ENCODE data around the gene RUSC2.
"Not testable (repeated sequence)": the region's sequence is repeated elsewhere in the genome, so short reads cannot be mapped to it uniquely, and the experiment has no call there.

RUSC2 gene

GRCh38 chr9:35521708-35522107 lies 31.8 kb downstream of the RUSC2 start:
- H3K4me3 ChIP-seq (ENCODE audit: low read depth, low read length), result no peak overlapping the region
- DNase-seq (ENCODE audit: low read depth, low spot score), result peak; percentile 75
- CTCF ChIA-PET, result interaction anchor here (0.6 to 10.3 kb wide), 9 partner anchors 11 to 425 kb away, joined by 3 to 83 read pairs (median 4); partner anchors contain the start of gene PIGO
- POLR2A ChIA-PET, result interaction anchor here (0.6 to 1.9 kb wide), 2 partner anchors 17 to 30 kb away, joined by 3 to 8 read pairs; no protein-coding TSS in a partner anchor
- TF ChIP-seq CTCF (IDR thresholded peaks at IDR 0.05; ENCODE audit: insufficient read depth, low read length, missing control alignments), result no peak

- H3K4me3 ChIP-seq (ENCODE audit: low read depth, low read length), result no peak overlapping the region
- ChIA-PET CTCF (interaction anchor here (0.6 to 10.3 kb wide), 9 partner anchors 10 to 426 kb away, joined by 3 to 83 read pairs (median 4); partner anchors contain the start of gene PIGO), POLR2A (interaction anchor here (0.6 to 1.9 kb wide), 2 partner anchors 16 to 30 kb away, joined by 3 to 8 read pairs; no protein-coding TSS in a partner anchor)
- DNase-seq (ENCODE audit: low read depth, low spot score), result no peak
- TF ChIP-seq CTCF (IDR thresholded peaks at IDR 0.05; ENCODE audit: insufficient read depth, low read length, missing control alignments), result no peak
These were observed 32.3 kb downstream of the RUSC2 start for GRCh38 chr9:35522187-35522586.

- H3K4me3 ChIP-seq (ENCODE audit: low read depth, low read length), result no peak overlapping the region
- POLR2A ChIA-PET, result no interaction called here
- CTCF ChIA-PET, result interaction anchor here (0.8 to 10.3 kb wide), 6 partner anchors 10 to 32 kb away, joined by 3 to 83 read pairs (median 4); no protein-coding TSS in a partner anchor
- no peak for DNase-seq (ENCODE audit: low read depth, low spot score)
- TF ChIP-seq CTCF (IDR thresholded peaks at IDR 0.05; ENCODE audit: insufficient read depth, low read length, missing control alignments), result no peak
These were observed 32.8 kb downstream of the RUSC2 start for GRCh38 chr9:35522700-35523099.

- DNase-seq (ENCODE audit: low read depth, low spot score); H3K4me3 ChIP-seq (ENCODE audit: low read depth, low read length); POLR2A ChIA-PET: not testable (repeated sequence)
- CTCF ChIA-PET, result interaction anchor here (0.8 to 10.3 kb wide), 2 partner anchors 14 to 31 kb away, joined by 3 to 83 read pairs; no protein-coding TSS in a partner anchor
These were observed 33.6 kb downstream of the RUSC2 start for GRCh38 chr9:35523556-35523955.

- POLR2A ChIA-PET, result no interaction called here
- CTCF ChIA-PET, result interaction anchor here (1.0 to 1.4 kb wide), 2 partner anchors 19 to 37 kb away, joined by 3 to 4 read pairs; partner anchors contain the start of gene RUSC2
These were observed 36.3 kb downstream of the RUSC2 start for GRCh38 chr9:35526087-35526801.

GRCh38 chr9:35529161-35529823 lies 39.4 kb downstream of the RUSC2 start:
- ChIA-PET CTCF (interaction anchor here (1.0 to 4.6 kb wide), 7 partner anchors 10 to 274 kb away, joined by 3 to 38 read pairs (median 4); partner anchors contain the start of gene RUSC2), POLR2A (interaction anchor here (1.0 to 1.9 kb wide), 3 partner anchors 10 to 18 kb away, joined by 3 to 8 read pairs (median 8); no protein-coding TSS in a partner anchor)
- H3K4me3 ChIP-seq (ENCODE audit: low read depth, low read length), result no peak overlapping the region
- no peak for TF ChIP-seq CTCF (IDR thresholded peaks at IDR 0.05; ENCODE audit: insufficient read depth, low read length, missing control alignments)
- no peak for DNase-seq (ENCODE audit: low read depth, low spot score)

More at GRCh38 chr9:35526087-35526801, 36.3 kb downstream of the RUSC2 start:
- DNase-seq (ENCODE audit: low read depth, low spot score), result no peak
- TF ChIP-seq CTCF (IDR thresholded peaks at IDR 0.05; ENCODE audit: insufficient read depth, low read length, missing control alignments), result no peak
- no peak overlapping the region for H3K4me3 ChIP-seq (ENCODE audit: low read depth, low read length)
